OCI-M1 (cell line): ENCODE data around the gene ZBTB38.

Experiments used
- DNase-seq: peaks from one replicate; lab custom pipeline; 2025; lab: John Stamatoyannopoulos, UW

The ZBTB38 gene

GRCh38 chr3:141386126-141386488 is 17.8 kb downstream of the ZBTB38 start:
- DNase-seq, result no peak

DNA sequence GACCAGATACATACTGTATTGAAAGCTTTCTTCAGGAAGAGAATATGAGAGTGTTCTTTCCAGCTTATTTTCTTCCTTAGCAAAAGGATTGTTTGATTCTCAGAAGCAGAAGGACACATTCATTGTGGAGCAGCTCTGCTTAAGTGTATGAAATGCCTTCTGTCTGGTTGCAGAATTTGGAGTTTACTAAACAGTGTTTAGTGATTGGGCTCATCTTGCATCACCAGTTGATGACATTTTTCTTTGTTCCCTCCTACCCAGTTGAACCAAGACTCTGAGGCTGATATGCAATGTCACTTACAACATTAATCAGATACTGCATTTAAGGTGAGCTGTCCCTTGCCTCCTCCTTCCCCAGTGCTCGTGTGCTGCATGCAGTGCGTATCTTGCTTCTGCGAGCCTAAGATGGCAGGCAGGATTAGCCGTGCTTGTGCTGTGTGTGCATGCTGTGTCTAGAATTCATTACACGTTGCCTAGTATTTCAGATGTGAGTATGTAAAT is 18.4 kb downstream of the ZBTB38 start:
- DNase-seq, result peak; percentile 63

GRCh38 chr3:141387516-141387915 is 19.2 kb downstream of the ZBTB38 start:
- no peak for DNase-seq

- no peak for DNase-seq
Observed at GRCh38 chr3:141388395-141388794, 20.1 kb downstream of the ZBTB38 start.

- no peak for DNase-seq
Observed at GRCh38 chr3:141388823-141389621, 20.7 kb downstream of the ZBTB38 start.

DNA sequence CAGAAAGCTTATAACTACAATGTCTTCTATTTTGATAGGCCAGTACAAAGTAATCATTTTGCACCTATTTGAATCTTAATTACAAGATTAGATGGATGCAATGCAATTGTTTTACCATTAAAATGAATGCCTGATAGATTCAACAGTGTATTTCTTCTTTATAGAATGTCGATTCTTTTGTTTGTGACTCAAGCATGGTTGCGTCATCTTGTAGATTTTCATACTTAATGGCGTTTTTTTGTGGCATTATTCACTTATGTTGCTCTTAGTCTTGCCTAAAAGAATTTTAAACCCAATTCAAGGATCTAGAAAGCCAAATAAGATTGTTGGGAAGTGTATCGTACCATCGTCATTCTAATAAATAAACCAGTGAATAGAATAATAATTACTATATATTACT is 21.4 kb downstream of the ZBTB38 start:
- DNase-seq, result no peak

- DNase-seq, result no peak
Observed at GRCh38 chr3:141390747-141391146, 22.4 kb downstream of the ZBTB38 start.

DNA sequence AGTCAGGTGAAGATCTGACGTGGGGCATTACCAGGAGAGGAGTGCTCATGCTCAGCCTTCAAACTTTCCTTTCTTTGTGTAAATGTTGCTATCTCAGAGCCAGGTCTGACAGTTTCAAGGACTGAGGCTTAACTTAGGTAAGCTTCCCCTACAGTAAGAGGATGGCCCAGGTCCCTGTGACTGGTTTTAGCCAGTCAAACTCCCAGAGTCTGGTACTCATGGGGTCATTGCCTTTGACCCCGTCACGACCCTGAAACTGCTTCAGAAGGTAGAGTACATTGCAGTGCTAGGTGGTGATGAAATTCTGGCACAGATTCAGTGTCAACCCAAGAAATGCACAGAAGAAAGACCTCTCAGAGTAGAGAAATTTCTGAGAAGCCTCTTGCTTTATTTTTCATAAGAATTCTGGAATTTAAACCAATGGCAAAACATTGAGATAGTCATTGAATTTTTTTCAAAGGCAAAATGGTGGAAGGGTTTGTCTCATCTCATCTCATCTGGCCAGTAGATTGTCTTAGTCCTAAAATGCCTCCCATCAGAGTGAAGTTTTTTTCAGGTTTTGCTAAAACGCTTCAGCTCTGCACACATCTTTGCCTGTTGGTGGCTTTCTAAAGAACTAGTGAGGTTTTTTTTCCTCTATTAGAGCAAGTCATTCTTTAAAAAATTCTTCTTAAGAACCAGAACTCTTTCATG is 23.1 kb downstream of the ZBTB38 start:
- DNase-seq, result no peak

DNA sequence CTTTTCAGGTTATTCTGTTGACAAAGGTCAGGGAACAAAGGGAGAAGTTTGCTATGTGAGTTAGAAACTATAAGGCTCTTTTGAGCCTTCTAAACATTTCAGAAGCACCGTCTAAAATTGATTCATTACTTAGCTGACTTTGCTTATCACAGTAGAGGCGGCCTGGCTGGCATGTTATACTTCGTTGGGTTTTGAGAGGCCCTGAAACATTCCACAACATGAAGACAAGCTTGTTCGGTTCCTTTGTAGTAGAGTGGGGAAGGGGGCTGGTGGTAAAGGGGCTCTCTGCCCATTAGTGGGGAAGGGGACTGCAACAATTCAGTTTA is 23.6 kb downstream of the ZBTB38 start:
- DNase-seq, result no peak

- no peak for DNase-seq
Observed at GRCh38 chr3:141392416-141392815, 24.1 kb downstream of the ZBTB38 start.

DNA sequence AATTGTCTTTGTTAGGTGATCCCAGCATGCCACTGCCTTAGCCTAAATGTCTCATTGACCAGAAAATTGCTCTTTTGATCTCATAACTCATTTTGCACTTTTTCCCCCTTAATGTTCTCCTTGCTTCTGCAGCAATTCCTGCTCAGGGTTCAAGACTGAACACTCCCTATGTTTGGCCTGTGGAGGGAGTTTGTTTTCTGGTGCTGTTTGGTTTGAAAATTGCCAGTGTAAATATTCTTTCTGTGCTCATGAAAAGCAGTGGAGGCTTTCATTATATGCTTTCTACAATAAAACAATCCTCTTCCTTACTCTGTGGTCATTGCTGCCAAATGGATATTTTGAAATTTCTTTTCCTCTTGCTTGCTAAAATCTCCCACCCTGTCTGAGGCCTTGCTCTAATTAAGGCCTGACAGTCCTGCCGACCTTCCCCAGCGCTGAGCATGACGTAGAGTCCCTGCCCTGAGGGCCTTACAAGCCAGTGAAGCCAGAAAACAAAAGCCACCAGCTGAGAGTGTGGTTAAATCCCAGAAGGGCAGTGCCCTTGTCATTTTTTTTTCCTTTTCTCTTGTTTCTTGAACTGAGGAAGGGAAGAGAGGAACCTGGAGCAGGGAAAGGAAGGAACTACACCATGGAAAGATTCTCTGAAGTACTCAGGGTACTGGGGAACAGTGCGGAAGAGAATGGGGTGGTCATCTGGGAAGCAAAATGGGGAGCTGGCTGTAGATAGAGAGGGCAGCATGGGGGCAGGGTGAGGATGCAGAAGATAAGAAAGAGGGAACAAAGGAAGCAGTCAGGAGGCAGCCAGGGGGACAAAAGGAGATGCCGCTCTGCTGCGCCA is 24.8 kb downstream of the ZBTB38 start:
- no peak for DNase-seq

- no peak for DNase-seq
Observed at GRCh38 chr3:141393735-141394076, 25.4 kb downstream of the ZBTB38 start.

DNA sequence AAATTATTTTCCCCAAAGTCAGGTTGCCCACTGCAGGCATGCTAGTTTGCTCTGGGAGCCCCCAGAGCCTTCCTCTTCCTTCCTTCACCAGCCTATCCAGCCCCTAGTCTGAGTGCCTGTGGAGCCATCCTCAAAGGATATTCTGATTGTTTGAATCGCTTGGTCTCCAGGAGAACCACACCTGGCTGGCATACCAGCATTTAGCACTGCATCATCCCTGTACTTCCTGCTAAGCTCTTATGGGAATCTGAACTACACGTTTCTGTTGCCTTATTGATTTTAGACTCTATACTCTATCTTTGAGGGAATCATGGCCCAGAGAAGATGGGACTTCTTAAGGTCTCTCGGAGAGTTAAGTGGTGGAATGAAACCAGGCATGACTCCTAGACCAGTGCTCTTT is 26.3 kb downstream of the ZBTB38 start:
- no peak for DNase-seq

GRCh38 chr3:141395005-141395589 is 26.8 kb downstream of the ZBTB38 start:
- DNase-seq, result no peak

DNA sequence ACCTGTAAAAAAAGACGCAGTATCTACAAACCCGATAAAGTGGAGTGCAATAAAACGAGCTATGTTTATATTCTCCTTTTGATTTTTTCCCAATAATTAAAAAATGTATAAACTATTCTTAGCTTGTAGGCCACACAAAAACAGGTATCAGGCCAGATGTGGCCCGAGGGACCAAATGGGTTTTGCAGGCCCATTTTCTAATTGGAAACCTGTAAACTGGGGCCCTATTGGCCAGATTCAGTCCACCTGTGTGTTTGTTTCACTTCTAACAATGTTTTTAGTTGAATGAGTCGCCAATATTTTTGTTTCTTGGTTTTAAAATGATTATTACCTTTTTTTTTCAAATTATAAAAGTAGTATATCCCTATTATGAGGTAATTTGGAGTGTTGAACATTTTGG is 29.7 kb downstream of the ZBTB38 start:
- no peak for DNase-seq

GRCh38 chr3:141399200-141399599 is 30.9 kb downstream of the ZBTB38 start:
- DNase-seq, result peak; percentile 53

DNA sequence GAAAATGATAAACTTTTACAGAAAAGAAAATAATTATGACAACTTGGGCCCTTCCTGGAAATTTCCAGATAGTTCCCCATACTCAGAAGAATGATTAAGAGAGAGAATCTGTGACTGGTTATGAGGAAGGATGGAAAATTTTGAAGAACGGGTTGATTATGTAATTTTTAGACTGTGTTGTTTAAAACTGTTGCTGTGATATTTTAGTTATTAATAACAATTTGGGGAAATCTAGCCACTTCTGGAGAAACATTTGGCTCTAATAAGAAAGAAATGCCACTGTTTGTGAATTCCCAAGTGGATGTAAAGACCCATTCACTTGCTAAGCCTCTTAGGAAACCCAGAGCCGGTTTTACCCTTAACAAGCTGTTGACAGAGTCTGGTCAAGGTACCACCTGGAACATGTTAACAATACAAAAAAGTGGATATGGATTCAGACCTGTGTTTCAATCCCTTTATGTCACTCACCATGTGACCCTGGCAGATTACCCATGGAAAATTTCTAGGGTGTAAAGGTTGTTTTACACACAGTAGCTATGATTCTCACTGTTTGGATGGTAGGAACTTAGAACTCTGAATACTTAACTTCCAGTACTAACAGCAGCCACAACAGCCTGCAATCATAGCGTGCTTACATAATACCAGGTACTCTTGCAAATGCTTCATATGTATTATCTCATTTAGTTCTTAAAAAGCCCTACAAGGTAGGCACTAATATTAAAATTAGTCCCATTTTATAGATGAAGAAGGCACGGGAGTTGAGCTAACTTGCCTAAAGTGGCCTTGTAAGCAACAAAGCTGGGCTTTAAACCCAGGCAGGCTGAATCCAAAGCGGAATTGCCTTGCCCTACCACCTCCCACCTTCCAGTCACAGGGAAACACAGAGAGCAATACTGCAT is 32.0 kb downstream of the ZBTB38 start:
- no peak for DNase-seq

- DNase-seq, result no peak
Observed at GRCh38 chr3:141401095-141401494, 32.8 kb downstream of the ZBTB38 start.

DNA sequence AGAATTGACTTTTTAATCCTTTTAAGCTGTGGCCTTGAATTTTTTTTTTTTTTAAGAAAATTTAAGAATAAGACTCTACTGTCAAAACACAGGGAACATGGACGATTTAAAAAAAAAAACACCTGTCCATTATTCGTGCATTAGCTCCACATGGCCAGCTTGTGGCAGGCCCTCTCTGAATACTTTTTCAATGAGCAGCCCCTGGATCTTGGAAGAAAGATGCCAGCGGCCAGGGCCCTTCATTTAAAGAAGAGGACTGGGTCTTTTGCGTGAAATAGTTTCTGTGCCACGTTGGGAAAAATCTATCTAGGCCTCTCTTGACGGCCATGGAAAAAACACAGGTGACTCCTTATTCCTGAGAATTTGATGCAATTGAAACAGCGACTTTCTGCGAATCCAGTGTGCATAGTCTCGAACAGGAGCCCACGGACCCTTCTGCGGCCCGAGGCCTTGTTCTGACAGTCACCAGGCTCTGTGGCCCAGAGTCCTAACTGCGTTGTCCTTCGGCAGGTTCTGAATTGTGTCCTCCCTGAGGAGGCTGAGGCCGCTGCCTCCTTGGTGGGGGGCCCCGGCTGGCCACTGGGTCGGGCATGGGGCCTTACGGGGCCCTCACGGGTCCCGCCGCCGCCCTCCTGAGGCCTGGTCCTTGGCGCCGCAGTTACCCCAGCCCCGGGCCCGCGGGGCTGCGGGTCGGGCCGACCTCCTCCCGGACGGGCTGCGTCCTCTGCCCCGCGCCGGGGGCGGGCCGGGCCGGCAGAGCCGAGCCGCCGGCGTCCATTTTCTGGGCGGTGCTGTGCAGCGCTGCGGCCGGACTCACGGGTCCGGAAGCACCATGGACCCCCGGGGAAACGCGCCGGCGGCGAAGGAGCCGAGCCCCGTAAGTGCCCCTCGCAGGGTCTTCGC is 33.5 kb downstream of the ZBTB38 start:
- peak; percentile 37 for DNase-seq

- DNase-seq, result peak; percentile 37
Observed at GRCh38 chr3:141402476-141403171, 34.3 kb downstream of the ZBTB38 start.
